ENCODE results near the gene RAP2A. TPM values are rescaled to one million over a fixed set of nuclear protein-coding genes. Genes with fewer than 3 reads are reported as not detected.

The RAP2A gene
- total RNA-seq, 1 donor from 2014 or later = 70.9 TPM

GRCh38 chr13:97387890-97388289 is 46.1 kb upstream of the RAP2A start:
- Histone ChIP-seq H3K4me2 (no peak overlapping the region), H3K27ac (no peak overlapping the region), H3K9me3 (ENCODE audit: low read depth) (no peaks in the 10 kb centered on the region), H4K20me1 (ENCODE audit: low read depth) (no peaks in the 10 kb centered on the region), H3K27me3 (no peaks in the 10 kb centered on the region), H3K9ac (no peak overlapping the region), H3F3A (ENCODE audit: low read depth) (no peaks in the 10 kb centered on the region), H2AFZ (replicated peaks) (no peak overlapping the region), H3K79me2 (ENCODE audit: low read depth) (no peaks in the 10 kb centered on the region), H3K4me3 (no peak overlapping the region), H3K4me1 (no peaks in the 10 kb centered on the region), H3K36me3 (peaks cover 2% of the 10 kb centered on the region)
- H3K27me3 Mint-ChIP-seq (ENCODE audit: insufficient read depth, low read depth) = no peaks in the 10 kb centered on the region
- no peak for DNase-seq (ENCODE audit: low spot score)
- no peak overlapping the region for H3K4me3 Mint-ChIP-seq
- H3K9me3 Mint-ChIP-seq = no peaks in the 10 kb centered on the region
- no peak overlapping the region for H3K27ac Mint-ChIP-seq
- TF ChIP-seq CTCF (IDR thresholded peaks at IDR 0.05) = no peak
- TF ChIP-seq EZH2 (IDR thresholded peaks at IDR 0.05) = no peak
- TF ChIP-seq EZH2phosphoT487 (IDR thresholded peaks at IDR 0.05) = no peak
- no peaks in the 10 kb centered on the region for H3K4me1 Mint-ChIP-seq
- peaks cover 12% of the 10 kb centered on the region for H3K36me3 Mint-ChIP-seq

GRCh38 chr13:97388373-97388772 is 45.6 kb upstream of the RAP2A start:
- no peak for DNase-seq (ENCODE audit: low spot score)
- H3K27me3 Mint-ChIP-seq (ENCODE audit: insufficient read depth, low read depth) = no peaks in the 10 kb centered on the region
- Histone ChIP-seq H4K20me1 (ENCODE audit: low read depth) (no peaks in the 10 kb centered on the region), H3K4me2 (no peak overlapping the region), H3K4me3 (no peak overlapping the region), H3K9ac (no peak overlapping the region), H3K9me3 (ENCODE audit: low read depth) (no peaks in the 10 kb centered on the region), H3K4me1 (no peaks in the 10 kb centered on the region), H3K36me3 (peaks cover 5% of the 10 kb centered on the region), H3K79me2 (ENCODE audit: low read depth) (no peaks in the 10 kb centered on the region), H3F3A (ENCODE audit: low read depth) (no peaks in the 10 kb centered on the region), H2AFZ (replicated peaks) (no peak overlapping the region), H3K27ac (no peak overlapping the region), H3K27me3 (no peaks in the 10 kb centered on the region)
- TF ChIP-seq CTCF (IDR thresholded peaks at IDR 0.05) = no peak
- no peak for TF ChIP-seq EZH2 (IDR thresholded peaks at IDR 0.05)
- no peak for TF ChIP-seq EZH2phosphoT487 (IDR thresholded peaks at IDR 0.05)
- no peaks in the 10 kb centered on the region for H3K9me3 Mint-ChIP-seq
- no peaks in the 10 kb centered on the region for H3K4me1 Mint-ChIP-seq
- peaks cover 12% of the 10 kb centered on the region for H3K36me3 Mint-ChIP-seq
- H3K4me3 Mint-ChIP-seq = no peak overlapping the region
- H3K27ac Mint-ChIP-seq = no peak overlapping the region

GRCh38 chr13:97390941-97391600 is 42.9 kb upstream of the RAP2A start:
- H3K27ac Mint-ChIP-seq = no peak overlapping the region
- Histone ChIP-seq H2AFZ (replicated peaks) (no peak overlapping the region), H3K36me3 (peaks cover 5% of the 10 kb centered on the region), H3K9ac (no peak overlapping the region), H3K27me3 (no peaks in the 10 kb centered on the region), H3K4me2 (no peak overlapping the region), H3K4me1 (no peaks in the 10 kb centered on the region), H3K79me2 (ENCODE audit: low read depth) (no peaks in the 10 kb centered on the region), H4K20me1 (ENCODE audit: low read depth) (no peaks in the 10 kb centered on the region), H3K9me3 (ENCODE audit: low read depth) (no peaks in the 10 kb centered on the region), H3F3A (ENCODE audit: low read depth) (no peaks in the 10 kb centered on the region), H3K4me3 (no peak overlapping the region), H3K27ac (no peak overlapping the region)
- H3K4me1 Mint-ChIP-seq = no peaks in the 10 kb centered on the region
- no peaks in the 10 kb centered on the region for H3K27me3 Mint-ChIP-seq (ENCODE audit: insufficient read depth, low read depth)
- no peak for DNase-seq (ENCODE audit: low spot score)
- no peaks in the 10 kb centered on the region for H3K9me3 Mint-ChIP-seq
- peaks cover 9% of the 10 kb centered on the region for H3K36me3 Mint-ChIP-seq
- TF ChIP-seq EZH2phosphoT487 (IDR thresholded peaks at IDR 0.05) = no peak
- no peak for TF ChIP-seq EZH2 (IDR thresholded peaks at IDR 0.05)
- no peak for TF ChIP-seq CTCF (IDR thresholded peaks at IDR 0.05)
- H3K4me3 Mint-ChIP-seq = no peak overlapping the region

Data from neural progenitor cell (in vitro differentiated cells).